Cardiac fibroblast (primary cell): ENCODE measurements around the gene MAD1L1.

Experiments
- DNase-seq, 2 donors: peaks; one replicate each; pipeline versions ENCODE4 v3.0.0 to v3.0.0-alpha.2; 2010; ENCODE audit warnings: low read depth in 2 of 2
- H3K4me3 ChIP-seq, 2 donors: replicated peaks in 1 of 2; 1 replicate in 1 of 2; 2 replicates in 1 of 2; pipeline ENCODE4 v1.5.1; 2011; ENCODE audit warnings: low read depth in 2 of 2, low read length in 2 of 2, mild to moderate bottlenecking in 2 of 2, moderate library complexity in 1 of 2
- TF ChIP-seq, protein P1 (sequence below): IDR thresholded peaks from one replicate; pipeline ENCODE4 v1.5.1; 2011; ENCODE audit warnings: low read depth, mild to moderate bottlenecking, low read length, inconsistent platforms

Gene MAD1L1

DNA sequence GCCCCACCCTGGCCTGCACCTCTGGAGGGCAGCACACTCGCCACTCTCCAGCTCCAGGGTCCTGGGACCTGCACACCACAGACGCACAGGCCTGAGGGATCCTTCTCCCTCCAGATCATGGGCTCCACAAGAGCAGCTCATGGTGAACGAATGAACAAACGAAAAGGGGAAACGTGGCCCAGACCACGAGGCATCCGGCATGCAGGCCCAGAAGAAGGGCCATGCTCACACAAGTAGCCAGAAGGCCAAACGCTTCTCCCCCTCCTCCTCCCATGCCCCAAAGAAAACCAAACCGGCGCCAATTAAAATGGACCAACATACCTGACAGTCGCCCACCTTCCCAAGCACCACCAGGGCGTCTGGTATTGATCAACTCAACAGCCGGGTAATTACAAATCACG, 30.4 kb downstream of the MAD1L1 start:
- no peak for DNase-seq
- TF ChIP-seq, protein P1, sequence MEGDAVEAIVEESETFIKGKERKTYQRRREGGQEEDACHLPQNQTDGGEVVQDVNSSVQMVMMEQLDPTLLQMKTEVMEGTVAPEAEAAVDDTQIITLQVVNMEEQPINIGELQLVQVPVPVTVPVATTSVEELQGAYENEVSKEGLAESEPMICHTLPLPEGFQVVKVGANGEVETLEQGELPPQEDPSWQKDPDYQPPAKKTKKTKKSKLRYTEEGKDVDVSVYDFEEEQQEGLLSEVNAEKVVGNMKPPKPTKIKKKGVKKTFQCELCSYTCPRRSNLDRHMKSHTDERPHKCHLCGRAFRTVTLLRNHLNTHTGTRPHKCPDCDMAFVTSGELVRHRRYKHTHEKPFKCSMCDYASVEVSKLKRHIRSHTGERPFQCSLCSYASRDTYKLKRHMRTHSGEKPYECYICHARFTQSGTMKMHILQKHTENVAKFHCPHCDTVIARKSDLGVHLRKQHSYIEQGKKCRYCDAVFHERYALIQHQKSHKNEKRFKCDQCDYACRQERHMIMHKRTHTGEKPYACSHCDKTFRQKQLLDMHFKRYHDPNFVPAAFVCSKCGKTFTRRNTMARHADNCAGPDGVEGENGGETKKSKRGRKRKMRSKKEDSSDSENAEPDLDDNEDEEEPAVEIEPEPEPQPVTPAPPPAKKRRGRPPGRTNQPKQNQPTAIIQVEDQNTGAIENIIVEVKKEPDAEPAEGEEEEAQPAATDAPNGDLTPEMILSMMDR, result no peak
- no peak overlapping the region for H3K4me3 ChIP-seq

DNA sequence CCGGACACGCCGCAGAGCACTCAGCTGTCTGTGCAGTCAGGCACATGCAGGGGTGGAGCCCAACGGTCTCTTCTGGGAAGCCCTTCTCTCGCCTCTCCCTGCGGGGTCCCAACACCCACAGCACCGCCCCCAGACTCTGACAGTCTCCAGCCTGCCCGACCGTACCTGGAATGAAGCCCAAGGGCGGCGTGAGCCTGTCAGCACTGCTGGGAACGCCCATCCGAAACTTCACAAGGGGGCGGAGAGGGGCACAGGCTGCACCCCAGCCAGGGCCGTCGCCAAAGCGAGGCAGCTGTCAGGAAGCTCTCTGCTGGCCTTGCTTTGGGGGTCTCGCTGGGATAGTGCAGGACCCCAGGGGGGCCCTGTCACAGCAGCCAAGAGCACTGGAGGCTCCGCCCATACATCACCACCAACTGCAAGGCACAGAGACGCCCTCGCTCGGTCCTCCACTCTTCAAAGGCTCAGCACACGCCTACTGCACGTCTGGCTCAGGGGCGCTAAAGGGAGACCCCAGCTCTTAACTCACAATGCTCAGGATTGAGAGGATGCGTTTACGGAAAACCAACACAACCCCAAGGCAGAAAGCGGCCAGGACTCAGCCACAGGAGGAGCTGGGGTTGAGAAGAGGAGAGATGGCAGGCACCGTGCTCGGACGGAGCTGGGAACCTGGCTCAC, 30.9 kb downstream of the MAD1L1 start:
- TF ChIP-seq, protein P1, result no peak
- H3K4me3 ChIP-seq, result no peak overlapping the region
- DNase-seq, result peak in 1 of 2 donors; percentile 7

DNA sequence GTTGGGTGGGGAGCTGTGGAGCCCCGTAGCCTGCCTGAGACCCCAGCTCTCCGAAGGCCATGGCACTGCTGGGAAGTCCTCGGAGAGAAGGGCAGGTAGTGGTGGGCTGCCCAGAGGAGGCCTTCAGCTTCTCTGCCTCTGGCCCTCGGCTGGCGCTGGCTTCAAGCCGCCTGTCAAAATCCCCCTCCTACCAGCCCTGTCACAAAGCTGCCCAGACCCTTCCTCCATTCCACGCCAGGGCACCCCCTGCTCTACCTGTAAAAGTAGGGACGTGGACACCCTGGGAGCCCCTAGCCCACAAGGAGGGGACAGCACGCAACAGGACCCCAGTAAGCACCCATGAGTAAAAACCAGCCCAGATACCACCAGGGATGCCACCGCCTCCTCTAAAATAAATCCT, 31.6 kb downstream of the MAD1L1 start:
- no peak for DNase-seq
- no peak overlapping the region for H3K4me3 ChIP-seq
- TF ChIP-seq, protein P1, result no peak

DNA sequence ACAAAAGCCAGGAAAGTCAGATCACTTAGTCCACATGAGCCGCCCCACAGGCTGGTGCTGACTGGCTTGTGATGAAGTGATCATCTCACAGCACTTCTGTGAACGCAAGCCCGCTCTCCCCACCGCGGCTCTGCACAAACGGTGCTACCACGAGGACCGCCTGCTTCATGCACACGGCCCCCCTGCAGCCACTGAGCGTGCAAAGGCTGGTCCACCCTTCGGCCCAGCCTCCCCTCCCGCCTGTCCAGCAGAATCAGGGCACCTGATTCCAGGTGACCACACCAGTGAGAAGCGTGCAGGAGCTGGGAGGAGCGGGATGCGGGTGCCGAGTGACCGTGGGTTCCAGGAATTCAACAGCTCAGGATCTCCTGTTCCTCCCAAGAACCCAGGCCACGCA, 32.2 kb downstream of the MAD1L1 start:
- TF ChIP-seq, protein P1, result no peak
- DNase-seq, result no peak
- H3K4me3 ChIP-seq, result no peak overlapping the region

DNA sequence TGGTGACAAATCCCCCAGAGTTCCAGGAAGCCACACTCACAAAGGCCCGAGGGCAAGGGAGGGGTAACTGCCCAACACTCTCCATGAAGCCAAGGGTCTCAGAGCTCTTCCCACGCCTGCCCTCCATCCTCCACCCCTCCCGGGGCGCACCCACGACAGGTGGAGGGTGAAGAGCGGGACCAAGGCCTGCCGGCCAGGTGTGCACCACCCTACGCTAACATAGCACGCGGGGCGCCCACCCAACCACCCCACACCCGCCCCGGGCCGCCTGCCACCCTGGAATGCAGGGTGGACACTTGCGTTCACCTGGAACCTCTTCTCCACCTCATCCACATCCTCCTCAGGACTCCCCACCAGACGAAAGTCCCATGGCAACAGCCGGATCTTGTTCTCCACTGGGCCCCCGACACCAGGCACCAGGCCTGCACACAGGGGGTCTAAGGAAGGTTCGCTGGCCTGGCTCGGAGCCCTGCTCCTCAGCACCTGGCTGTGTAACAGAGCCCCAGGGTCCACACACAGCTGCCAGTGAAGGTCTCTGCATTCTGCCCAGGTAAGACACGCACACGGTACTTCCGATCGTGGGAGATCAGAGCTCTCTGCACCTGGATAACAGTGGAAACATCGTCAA, 32.7 kb downstream of the MAD1L1 start:
- no peak for DNase-seq
- H3K4me3 ChIP-seq, result no peak overlapping the region
- TF ChIP-seq, protein P1, result no peak

DNA sequence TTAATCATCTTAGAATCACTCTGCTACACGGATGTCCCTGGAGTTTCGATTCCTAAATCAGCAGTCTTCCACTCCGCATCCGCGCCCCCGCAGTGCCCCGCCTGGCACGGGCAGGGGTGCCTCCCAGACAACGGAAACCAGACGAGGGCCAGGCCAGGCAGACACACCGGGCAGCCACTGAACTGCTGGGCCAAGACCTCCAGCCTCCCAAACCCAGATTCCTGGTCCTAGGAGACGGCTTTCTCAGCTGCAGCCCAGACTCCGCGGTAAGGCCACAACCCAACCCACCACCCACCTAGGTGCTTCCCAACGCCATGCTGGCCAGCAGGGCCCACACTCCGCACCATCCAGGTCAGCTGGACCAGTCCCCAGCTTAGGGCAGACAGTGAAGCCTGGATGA, 33.2 kb downstream of the MAD1L1 start:
- TF ChIP-seq, protein P1, result no peak
- no peak overlapping the region for H3K4me3 ChIP-seq
- DNase-seq, result no peak

DNA sequence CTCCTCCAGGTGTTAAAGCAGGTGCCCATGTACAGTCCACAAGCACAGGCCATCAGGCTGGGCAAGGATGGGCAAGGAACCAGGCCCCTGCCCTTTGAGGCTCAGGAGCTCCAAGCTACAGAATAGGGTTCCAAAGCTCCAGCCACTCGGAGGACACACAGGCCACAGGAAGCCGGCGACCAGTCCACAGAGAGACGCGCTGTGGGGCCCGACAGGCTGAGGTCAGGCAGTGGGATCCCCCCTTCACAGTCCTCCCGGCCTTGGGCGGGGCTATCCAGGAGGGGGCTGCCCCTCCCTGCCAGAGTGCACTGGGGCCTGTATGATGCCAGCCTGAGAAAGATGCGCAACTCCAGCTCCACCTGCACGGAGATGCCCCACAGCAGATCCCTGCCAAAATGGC, 34.0 kb downstream of the MAD1L1 start:
- DNase-seq, result no peak
- no peak overlapping the region for H3K4me3 ChIP-seq
- TF ChIP-seq, protein P1, result no peak
